Measurements from ENCODE around the gene RAB27A.
"Not testable (repeated sequence)": the region's sequence is repeated elsewhere in the genome, so short reads cannot be mapped to it uniquely, and the experiment has no call there.

RAB27A gene

GRCh38 chr15:55289746-55290527, at the start of gene RAB27A:
RAB27A (minus strand) TSS chr15:55289813; CDS start chr15:55234934, 54,879 bp downstream.
- peak; percentile 67 to 71 (median 70) for DNase-seq (ENCODE audit: low read depth in 3 of 3)

DNA sequence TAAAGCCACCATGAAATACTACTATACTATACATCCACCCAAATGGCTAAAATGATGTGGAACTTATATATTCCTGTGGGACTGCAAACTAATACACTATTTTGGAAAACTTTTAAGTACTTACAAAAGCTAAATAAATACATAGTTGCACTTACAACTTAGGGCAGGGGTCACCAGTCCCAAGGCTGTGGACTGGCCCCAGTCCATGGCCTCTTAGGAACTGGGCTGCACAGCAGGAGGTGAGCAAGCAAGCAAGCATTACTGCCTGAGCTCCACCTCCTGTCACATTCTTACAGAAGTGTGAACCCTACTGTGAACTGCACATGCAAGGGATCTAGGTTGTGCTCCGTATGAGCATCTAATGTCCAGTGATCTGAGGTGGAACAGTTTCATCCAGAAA, 47.5 kb upstream of the RAB27A start:
- no peak for DNase-seq (ENCODE audit: low read depth in 3 of 3)

DNA sequence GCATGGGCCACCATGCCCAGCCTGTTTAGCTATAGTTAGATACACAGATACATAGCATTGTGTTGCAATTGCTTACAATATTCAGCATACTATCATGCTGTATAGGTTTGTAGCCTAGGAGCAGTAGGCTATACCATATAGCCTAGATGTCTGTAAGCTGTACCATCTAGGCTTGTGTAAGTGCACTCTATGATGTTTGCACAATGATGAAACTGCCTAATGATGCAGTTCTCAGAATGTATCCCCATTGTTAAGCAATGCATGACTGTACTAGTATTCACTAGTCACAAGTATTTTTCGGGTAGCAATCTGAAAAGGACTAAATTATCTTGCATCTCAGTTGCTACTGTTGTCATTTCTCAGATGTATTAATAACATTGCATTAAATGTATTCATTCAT, 45.4 kb upstream of the RAB27A start:
- DNase-seq (ENCODE audit: low read depth in 3 of 3), result no peak

- no peak for DNase-seq (ENCODE audit: low read depth in 3 of 3)
Measured at GRCh38 chr15:55334371-55334770, 44.8 kb upstream of the RAB27A start.

DNA sequence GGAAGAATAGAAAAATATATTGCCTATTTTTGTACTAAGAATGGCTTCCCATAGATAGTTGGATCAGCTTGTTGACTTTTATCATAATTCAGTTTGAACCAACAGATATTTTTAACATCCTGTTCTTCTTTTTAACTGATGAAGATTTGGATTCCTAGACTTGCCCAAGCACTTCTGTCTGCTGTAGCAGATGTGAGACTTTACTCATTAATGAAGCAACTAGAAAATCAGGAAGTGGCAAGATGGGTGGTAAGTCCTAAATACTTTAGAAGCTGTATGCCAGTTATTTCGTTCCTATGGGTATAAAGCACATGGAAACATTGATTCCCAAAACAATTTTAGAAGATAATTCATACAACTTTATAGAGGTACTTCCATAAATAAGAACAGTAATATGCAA, 37.8 kb upstream of the RAB27A start:
- no peak for DNase-seq (ENCODE audit: low read depth in 3 of 3)

DNA sequence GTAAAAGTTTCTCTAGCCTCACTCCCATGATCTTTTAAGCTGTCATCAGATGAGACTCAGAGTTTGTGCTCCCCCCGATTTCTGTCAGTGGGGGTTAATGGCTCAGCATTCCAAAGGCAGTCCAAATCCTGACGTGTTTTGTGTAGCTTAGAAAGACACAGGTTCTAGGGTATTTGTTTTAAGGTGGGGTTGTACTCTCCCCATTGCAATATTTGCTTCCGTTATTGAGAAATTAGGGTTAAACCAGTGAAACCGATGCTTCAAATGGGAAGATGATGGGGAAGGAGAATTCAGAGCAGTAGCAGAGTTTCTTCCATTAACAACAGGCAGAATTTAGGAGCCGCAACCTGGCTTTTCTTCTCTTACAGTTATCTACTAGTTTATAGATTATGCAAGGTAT, 32.9 kb upstream of the RAB27A start:
- no peak for DNase-seq (ENCODE audit: low read depth in 3 of 3)

GRCh38 chr15:55320963-55321362, 31.4 kb upstream of the RAB27A start:
- no peak for DNase-seq (ENCODE audit: low read depth in 3 of 3)

DNA sequence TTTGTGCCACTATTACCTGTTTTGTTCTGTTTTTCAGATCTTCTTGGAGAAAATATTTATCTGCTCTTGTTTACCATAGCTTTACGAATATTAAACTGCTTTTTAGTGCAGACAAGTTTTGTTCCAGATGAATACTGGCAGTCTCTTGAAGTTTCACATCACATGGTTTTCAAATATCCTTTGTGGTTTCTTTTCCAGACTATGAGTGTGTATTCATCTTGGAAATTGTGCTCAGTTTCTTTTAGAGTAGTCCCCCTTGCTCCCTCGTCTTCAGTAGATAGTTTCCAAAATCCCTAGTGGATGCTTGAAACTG, 30.6 kb upstream of the RAB27A start:
- no peak for DNase-seq (ENCODE audit: low read depth in 3 of 3)

DNA sequence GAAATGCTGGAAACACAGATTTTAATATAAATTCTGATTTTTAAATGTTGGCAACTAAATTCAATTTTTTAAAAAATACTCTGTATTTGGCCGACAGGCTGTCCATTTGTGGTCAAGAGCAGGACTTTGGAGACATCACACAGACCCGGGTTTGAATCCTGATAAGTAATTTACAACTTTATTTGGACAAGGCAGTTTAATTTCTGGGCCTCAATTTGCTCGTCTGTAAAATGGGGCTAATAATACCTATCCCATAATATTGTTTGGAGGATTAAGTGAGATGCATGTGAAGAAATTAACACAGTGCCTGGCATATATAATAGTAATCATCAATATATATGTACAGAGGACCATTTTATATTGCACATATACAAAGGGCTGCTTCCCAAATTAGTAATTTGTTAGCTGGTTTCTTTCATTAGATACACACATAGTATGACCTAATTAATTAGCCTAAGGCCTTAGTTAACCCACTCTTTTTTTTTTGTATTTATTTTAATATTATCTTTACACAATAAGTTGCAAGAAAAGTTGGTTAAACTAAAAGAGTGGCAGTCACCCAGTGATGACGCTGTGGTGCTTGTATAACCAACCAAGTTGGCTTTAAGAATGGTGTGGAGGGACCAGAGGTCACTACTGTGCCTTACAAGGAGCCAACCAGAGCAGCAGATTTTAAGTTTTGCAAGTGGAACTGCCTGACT, 30.1 kb upstream of the RAB27A start:
- DNase-seq (ENCODE audit: low read depth in 3 of 3), result no peak

- DNase-seq (ENCODE audit: low read depth in 3 of 3), result peak; percentile 58 to 61 (median 58)
Measured at GRCh38 chr15:55318588-55319494, 29.2 kb upstream of the RAB27A start, which contains the start of the genes PIGB and PIGBOS1. PIGB (plus strand) TSS chr15:55319222; CDS start chr15:55319251, 29 bp downstream. PIGBOS1 (minus strand) TSS chr15:55319123; CDS start chr15:55317792, 1,331 bp downstream.

GRCh38 chr15:55302801-55303200, 13.2 kb upstream of the RAB27A start:
- not testable (repeated sequence) for DNase-seq (ENCODE audit: low read depth in 3 of 3)

- no peak for DNase-seq (ENCODE audit: low read depth in 3 of 3)
Measured at GRCh38 chr15:55297315-55297714, 7.7 kb upstream of the RAB27A start.

- peak; percentile 69 to 81 (median 78) for DNase-seq (ENCODE audit: low read depth in 3 of 3)
Measured at GRCh38 chr15:55290528-55291057, 980 bp upstream of the RAB27A start.

DNA sequence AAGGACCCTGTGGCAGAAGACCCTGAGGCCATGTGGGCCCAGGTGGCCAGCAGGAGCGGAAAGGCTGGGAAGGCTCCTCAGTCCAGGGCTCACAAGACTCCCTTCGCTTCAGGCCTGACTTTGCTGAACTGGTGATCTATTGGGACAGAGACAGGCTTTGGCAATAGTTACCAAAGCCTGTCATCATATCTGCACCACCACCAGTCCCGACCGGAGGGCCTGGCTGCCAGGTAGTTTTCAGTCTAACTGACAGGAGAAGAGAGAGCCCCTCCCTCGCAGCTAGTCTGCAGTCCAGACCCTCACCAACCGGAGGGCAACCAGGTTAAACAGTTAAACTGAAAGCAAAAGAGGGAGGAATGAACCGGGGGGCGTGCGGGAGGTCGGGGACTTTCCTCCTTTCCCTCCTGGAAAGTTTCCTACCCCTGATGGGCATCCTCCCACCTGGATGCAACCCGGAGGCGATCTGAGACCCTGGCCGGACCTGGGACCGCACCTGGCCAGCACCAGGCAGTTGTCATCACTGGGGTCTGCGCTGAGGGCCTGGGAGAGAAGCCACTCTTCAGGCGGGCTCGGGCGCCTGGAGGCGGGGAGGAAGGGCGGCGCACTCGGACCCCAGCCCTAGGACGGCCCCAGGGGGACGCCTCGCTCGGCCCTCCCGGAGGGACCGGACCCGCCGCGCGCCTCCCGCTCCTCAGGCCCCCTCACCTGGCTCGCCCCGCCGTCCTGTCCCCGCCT, 435 bp downstream of the RAB27A start:
- no peak for DNase-seq (ENCODE audit: low read depth in 3 of 3)

DNA sequence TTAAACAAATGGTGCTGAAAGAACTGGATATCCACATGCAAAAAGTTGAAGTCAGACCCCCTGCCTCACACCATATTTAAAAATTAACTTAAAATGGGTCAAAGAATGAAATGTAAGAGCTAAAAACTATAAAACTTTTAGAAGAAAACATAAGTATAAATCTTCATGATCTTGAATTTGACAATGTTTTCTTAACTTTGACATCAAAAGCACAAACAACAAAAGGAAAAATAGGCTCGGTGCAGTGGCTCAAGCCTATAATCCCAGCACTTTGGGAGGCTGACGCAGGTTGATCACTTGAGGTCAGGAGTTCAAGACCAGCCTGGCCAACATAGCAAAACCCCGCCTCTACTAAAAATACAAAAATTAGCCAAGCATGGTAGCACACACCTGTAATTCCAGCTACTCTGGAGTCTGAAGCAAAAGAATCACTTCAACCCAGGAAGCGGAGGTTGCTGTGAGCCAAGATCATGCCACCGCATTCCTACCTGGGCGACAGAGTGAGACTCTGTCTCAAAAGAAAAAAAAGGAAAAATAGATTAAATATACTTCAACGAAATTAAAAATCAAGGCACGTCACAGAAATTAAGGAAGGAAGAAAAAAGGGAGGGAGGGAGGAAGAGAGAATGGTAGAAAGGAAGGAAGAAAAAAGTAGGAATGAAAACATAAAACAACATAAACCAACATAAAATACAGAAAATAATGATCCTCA, 1.5 kb downstream of the RAB27A start:
- no peak for DNase-seq (ENCODE audit: low read depth in 3 of 3)

DNA sequence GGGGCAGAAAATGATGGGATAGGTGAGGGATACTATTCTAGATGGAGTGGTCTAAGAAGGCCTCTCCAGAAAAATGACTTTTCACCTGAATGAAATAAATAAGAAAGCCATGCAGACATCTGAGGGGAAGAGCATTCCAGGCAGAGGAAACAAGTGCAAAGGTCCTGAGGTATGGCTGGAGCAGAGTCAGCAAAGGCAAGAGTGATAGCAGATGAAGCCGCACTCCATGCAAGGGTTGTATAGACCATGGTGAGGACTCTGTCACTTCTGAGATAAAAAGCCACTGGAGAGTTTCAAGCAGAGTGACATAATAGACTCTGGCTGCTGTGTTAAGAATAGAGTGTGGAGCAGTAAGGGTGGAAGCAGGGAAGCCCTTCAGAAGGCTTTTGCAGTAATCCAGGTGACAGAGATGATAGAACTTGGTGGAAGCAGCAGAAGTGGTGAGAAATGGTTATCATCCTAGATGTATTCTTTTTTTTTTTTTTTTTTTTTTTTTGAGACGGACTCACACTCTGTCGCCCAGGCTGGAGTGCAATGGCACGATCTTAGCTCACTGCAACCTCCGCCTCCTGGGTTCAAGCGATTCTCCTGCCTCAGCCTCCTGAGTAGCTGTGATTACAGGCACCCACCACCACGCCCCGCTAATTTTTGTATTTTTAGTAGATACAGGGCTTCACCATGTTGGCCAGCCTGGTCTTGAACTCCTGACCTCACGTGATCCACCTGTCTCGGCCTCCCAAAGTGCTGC, 3.0 kb downstream of the RAB27A start:
- not testable (repeated sequence) for DNase-seq (ENCODE audit: low read depth in 3 of 3)

DNA sequence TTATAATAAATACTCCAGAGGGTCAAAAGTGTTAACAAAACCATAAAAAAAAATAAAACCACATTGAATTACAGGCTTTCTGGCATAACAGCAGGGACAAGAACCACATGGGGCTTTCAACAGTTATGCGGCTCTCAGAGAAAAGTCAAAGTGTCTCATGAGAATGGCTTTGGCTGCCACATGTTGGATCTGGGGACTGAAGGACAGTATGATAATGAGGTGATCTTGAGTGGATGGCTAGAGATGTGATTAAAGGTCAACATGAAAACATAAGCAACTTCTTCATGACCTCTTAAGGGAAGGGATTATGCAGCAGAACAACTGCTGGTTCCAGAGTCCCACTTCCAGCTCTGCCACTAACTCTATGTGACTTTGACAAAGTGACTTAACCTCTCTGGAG, 5.2 kb downstream of the RAB27A start:
- no peak for DNase-seq (ENCODE audit: low read depth in 3 of 3)

DNA sequence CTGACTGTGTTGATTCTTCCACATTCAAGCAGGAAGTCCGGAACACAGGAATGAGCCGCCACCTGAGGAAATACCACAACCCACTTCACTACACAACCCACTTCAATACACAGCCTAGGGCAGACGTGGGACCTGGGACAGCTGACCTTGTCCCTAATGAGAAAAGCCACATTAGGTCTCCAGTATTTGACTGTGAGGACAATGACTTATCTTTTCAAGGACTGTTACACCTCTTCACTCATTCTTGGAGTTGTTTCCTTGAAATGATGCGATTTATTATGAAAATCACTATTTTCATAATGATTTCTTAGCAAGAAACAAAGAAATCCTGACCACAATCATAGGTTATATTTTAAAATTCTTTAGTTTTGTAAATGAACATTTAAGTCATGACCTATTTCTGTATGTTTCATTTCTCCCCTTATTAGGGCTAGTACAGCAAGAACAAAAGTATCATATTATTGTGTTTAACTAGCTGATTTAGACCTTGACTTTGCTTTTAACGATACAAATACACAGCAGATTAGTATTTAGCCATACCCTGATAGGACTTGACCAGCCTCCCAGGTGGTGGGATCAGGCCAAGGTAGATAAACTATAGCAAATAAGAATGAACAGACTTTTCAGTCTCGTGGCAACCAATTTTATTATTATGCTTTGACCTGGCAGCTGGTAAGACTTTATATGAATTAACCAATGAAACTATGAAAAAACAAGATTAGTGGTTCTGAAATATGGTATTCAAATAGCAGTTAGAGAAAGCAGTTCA, 6.0 kb downstream of the RAB27A start:
- DNase-seq (ENCODE audit: low read depth in 3 of 3), result no peak

DNA sequence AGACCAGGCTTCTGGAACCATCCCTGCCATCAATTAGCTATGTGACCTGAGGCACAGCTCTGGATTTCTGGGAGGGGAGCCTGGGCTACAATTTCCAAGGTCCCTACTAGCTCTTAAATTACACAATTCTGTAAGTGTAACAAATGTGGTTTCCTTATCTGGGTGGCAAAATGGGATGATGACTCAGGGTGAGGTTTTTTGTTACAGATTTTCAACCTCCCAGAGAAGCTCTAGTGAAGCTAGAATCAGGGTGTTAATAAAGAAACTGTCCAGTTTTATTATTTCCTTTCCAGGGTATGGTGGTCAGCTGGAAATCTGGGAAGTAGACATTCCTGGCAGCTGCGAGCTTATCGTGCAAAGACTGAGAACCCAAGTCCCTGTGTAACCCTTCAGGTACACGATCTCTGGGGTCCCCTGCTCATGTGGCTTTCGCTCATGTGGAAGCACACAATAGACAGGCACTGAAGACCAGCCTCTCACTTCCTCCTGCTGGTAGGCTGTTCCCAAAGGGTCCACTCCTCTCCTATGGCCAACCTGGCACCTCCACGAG, 7.3 kb downstream of the RAB27A start:
- no peak for DNase-seq (ENCODE audit: low read depth in 3 of 3)
